SU-DHL-6 (cell line): ENCODE data around the gene MDP1.

Experiments
- H2AFZ ChIP-seq: fragments of 200-600 bp; sonication (generic); 2 replicates; pipeline ENCODE4 v1.6.1; 2014; ENCODE audit warnings: low read depth, mild to moderate bottlenecking, moderate library complexity, mixed read lengths, antibody characterized with exemption, low read length; ENCODE audit not compliant: severe bottlenecking
- H3F3A ChIP-seq: fragments of 200-600 bp; shearing (Covaris generic); 2 replicates; pipeline ENCODE4 v1.6.0; 2016; ENCODE audit warnings: antibody characterized with exemption, mild to moderate bottlenecking; ENCODE audit not compliant: insufficient read depth
- H3K27ac ChIP-seq: fragments of 200-600 bp; sonication (generic); 2 replicates; pipeline ENCODE4 v1.5.1; 2016; ENCODE audit warnings: low read depth, mild to moderate bottlenecking, low read length, moderate library complexity, mixed read lengths
- H3K27me3 ChIP-seq: fragments of 200-600 bp; sonication (generic), shearing (Covaris generic); 2 replicates; pipeline ENCODE4 v1.6.0; 2014; ENCODE audit warnings: mild to moderate bottlenecking, low read length
- H3K36me3 ChIP-seq: fragments of 200-600 bp; sonication (generic); 2 replicates; pipeline ENCODE4 v1.6.1; 2014; ENCODE audit warnings: mild to moderate bottlenecking, low read length, mixed read lengths
- H3K4me2 ChIP-seq: fragments of 300-600, 200-600 bp; shearing (Covaris generic), sonication (generic); 2 replicates; pipeline ENCODE4 v1.6.0; 2014; ENCODE audit warnings: low read length, low read depth, mild to moderate bottlenecking; ENCODE audit not compliant: poor library complexity, severe bottlenecking
- H3K4me3 ChIP-seq: fragments of 200-600 bp; sonication (generic); 2 replicates; pipeline ENCODE4 v1.5.1; 2014; ENCODE audit warnings: antibody characterized with exemption, low read length, mild to moderate bottlenecking, mixed read lengths; ENCODE audit not compliant: insufficient read depth, poor library complexity, severe bottlenecking
- H3K79me2 ChIP-seq: fragments of 200-600 bp; sonication (generic); 2 replicates; pipeline ENCODE4 v1.6.1; 2014; ENCODE audit warnings: mild to moderate bottlenecking, low read length, moderate library complexity; ENCODE audit not compliant: insufficient read depth
- H3K9ac ChIP-seq: fragments of 200-600 bp; sonication (generic); 2 replicates; pipeline ENCODE4 v1.7.0; 2014; ENCODE audit warnings: mild to moderate bottlenecking, low read length
- H3K9me2 ChIP-seq: fragments of 200-600 bp; sonication (generic); replicated peaks from 2 replicates; pipeline ENCODE4 v1.6.1; 2014; ENCODE audit warnings: low read length; ENCODE audit not compliant: insufficient read depth
- H3K9me3 ChIP-seq: fragments of 200-600 bp; sonication (generic); 2 replicates; pipeline ENCODE4 v1.6.1; 2014; ENCODE audit warnings: low read length, mixed read lengths; ENCODE audit not compliant: insufficient read depth
- H4K20me1 ChIP-seq: fragments of 200-600 bp; sonication (generic); 2 replicates; pipeline ENCODE4 v1.6.1; 2014; ENCODE audit warnings: low read depth, mild to moderate bottlenecking, antibody characterized with exemption, low read length, moderate library complexity, mixed read lengths
- CTCF ChIP-seq: fragments of 200-600 bp; sonication (generic); IDR thresholded peaks from one replicate; pipeline ENCODE4 v1.5.1; 2017; ENCODE audit warnings: antibody characterized with exemption, mild to moderate bottlenecking, low read length, moderate library complexity; ENCODE audit not compliant: insufficient read depth, poor library complexity, severe bottlenecking
- EZH2phosphoT487 ChIP-seq: fragments of 200-600 bp; sonication (generic), shearing (Covaris generic); conservative IDR thresholded peaks from 2 replicates; pipeline ENCODE4 v1.6.1; 2018; ENCODE audit warnings: mild to moderate bottlenecking, antibody characterized with exemption, low read length, moderate library complexity, mixed read lengths

MDP1 gene

GRCh38 chr14:24260780-24261157 lies 44.9 kb upstream of the MDP1 start:
- Histone ChIP-seq H2AFZ (no peak overlapping the region), H3K9me3 (no peaks in the 10 kb centered on the region), H3K4me3 (no peak overlapping the region), H3K4me2 (no peak overlapping the region), H3K27ac (no peak overlapping the region), H4K20me1 (no peaks in the 10 kb centered on the region), H3K36me3 (no peaks in the 10 kb centered on the region), H3K9ac (no peak overlapping the region), H3K27me3 (no peaks in the 10 kb centered on the region), H3K79me2 (no peaks in the 10 kb centered on the region), H3F3A (no peaks in the 10 kb centered on the region), H3K9me2 (no peaks in the 10 kb centered on the region)
- TF ChIP-seq CTCF = no peak
- no peak for TF ChIP-seq EZH2phosphoT487

- Histone ChIP-seq H3K27ac (no peak overlapping the region), H3K9me2 (no peaks in the 10 kb centered on the region), H3K27me3 (no peaks in the 10 kb centered on the region), H3K36me3 (no peaks in the 10 kb centered on the region), H3K9ac (no peak overlapping the region), H3K9me3 (no peaks in the 10 kb centered on the region), H2AFZ (no peak overlapping the region), H3K79me2 (no peaks in the 10 kb centered on the region), H3F3A (no peaks in the 10 kb centered on the region), H3K4me2 (no peak overlapping the region), H3K4me3 (no peak overlapping the region), H4K20me1 (no peaks in the 10 kb centered on the region)
- TF ChIP-seq CTCF (no peak), EZH2phosphoT487 (no peak)
These were observed 44.3 kb upstream of the MDP1 start for GRCh38 chr14:24260026-24260779.

- H3K27ac ChIP-seq = no peak overlapping the region
- H3K9me2 ChIP-seq = no peaks in the 10 kb centered on the region
- no peak overlapping the region for H3K4me3 ChIP-seq
- H2AFZ ChIP-seq = no peak overlapping the region
- H3F3A ChIP-seq = no peaks in the 10 kb centered on the region
- H4K20me1 ChIP-seq = no peaks in the 10 kb centered on the region
- no peaks in the 10 kb centered on the region for H3K9me3 ChIP-seq
- H3K9ac ChIP-seq = no peak overlapping the region
- TF ChIP-seq EZH2phosphoT487 = no peak
- no peak for TF ChIP-seq CTCF
- H3K79me2 ChIP-seq = no peaks in the 10 kb centered on the region
- H3K27me3 ChIP-seq = no peaks in the 10 kb centered on the region
- H3K36me3 ChIP-seq = no peaks in the 10 kb centered on the region
- H3K4me2 ChIP-seq = no peak overlapping the region
These were observed 43.6 kb upstream of the MDP1 start for GRCh38 chr14:24259282-24260025.
